GM12892 (cell line): Measurements from ENCODE around the gene SMARCD3.

Experiments
- POLR2A ChIP-seq: IDR thresholded peaks from 2 replicates; pipeline ENCODE4 v1.6.1; 2011; ENCODE audit warnings: low read depth, low read length, control low read depth
- POLR2AphosphoS5 ChIP-seq: IDR thresholded peaks from 2 replicates; pipeline ENCODE4 v1.6.1; 2011; ENCODE audit warnings: low read depth, low read length, control low read depth

GRCh38 chr7:151286148-151286547 is 37.7 kb upstream of the SMARCD3 start:
- no peak for TF ChIP-seq POLR2AphosphoS5
- TF ChIP-seq POLR2A: no peak
